LNCaP clone FGC (cell line): Measurements from ENCODE around the gene ASAP2.

Experiments
- DNase-seq: peaks from one replicate; pipeline ENCODE4 v3.0.0-alpha.2; 2011; ENCODE audit warnings: low read depth
- H3K4me3 ChIP-seq: 2 replicates; pipeline ENCODE4 v1.5.1; 2011; ENCODE audit warnings: mild to moderate bottlenecking, low read depth, low read length, control low read depth
- CTCF ChIP-seq: IDR thresholded peaks from 2 replicates; pipeline ENCODE4 v1.5.1; 2012; ENCODE audit warnings: mild to moderate bottlenecking; ENCODE audit not compliant: control insufficient read depth, insufficient read depth; ENCODE audit errors: extremely low read depth

Gene ASAP2

GRCh38 chr2:9332136-9332852, 125.7 kb downstream of the ASAP2 start:
- DNase-seq = peak; percentile 54
- H3K4me3 ChIP-seq = no peak overlapping the region
- no peak for TF ChIP-seq CTCF

- TF ChIP-seq CTCF = no peak
- DNase-seq = no peak
- H3K4me3 ChIP-seq = no peak overlapping the region
These were observed 126.2 kb downstream of the ASAP2 start for GRCh38 chr2:9332853-9333245.

GRCh38 chr2:9333591-9334171, 127.1 kb downstream of the ASAP2 start:
- peak; percentile 73 for DNase-seq

GRCh38 chr2:9334761-9335160, 128.1 kb downstream of the ASAP2 start:
- DNase-seq = no peak
- TF ChIP-seq CTCF = no peak
- H3K4me3 ChIP-seq = no peak overlapping the region

More at GRCh38 chr2:9333591-9334171, 127.1 kb downstream of the ASAP2 start:
- TF ChIP-seq CTCF = peak; percentile 70
- no peak overlapping the region for H3K4me3 ChIP-seq

GRCh38 chr2:9335322-9335832, 128.8 kb downstream of the ASAP2 start:
- no peak for TF ChIP-seq CTCF
- no peak overlapping the region for H3K4me3 ChIP-seq
- DNase-seq = no peak

- no peak for DNase-seq
- no peak for TF ChIP-seq CTCF
- H3K4me3 ChIP-seq = no peak overlapping the region
These were observed 129.6 kb downstream of the ASAP2 start for GRCh38 chr2:9336241-9336575.
